GM19240 (cell line): ENCODE measurements around the gene NSL1.

ENCODE experiments used
- DNase-seq: peaks from one replicate; pipeline ENCODE4 v3.0.0; 2011; ENCODE audit warnings: low spot score; ENCODE audit not compliant: insufficient read length

NSL1 gene

GRCh38 chr1:212687811-212688210, 103.8 kb downstream of the NSL1 start:
- DNase-seq: no peak

DNA sequence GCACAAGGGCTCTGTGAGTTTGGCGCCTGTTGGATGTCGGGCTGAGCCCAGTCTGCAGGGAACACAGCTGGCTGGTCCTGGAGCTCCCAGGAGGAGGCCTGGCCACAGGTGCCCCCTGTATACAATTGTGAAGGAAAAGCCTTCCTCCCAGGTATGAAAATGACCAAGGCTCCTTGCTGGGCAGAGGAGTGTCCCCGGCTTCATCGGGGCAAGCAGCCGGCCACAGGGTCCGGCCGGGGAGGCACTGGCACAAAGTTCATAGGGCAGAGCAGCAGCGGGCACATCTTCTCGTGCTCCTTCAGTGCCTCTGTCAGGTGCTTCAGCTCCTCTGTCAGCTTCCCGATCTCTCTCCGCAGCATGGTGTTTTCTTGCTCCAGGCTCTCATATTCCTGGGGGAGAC, 105.0 kb downstream of the NSL1 start:
- no peak for DNase-seq

- no peak for DNase-seq
These were observed 105.5 kb downstream of the NSL1 start for GRCh38 chr1:212686069-212686468.

- no peak for DNase-seq
These were observed 106.1 kb downstream of the NSL1 start for GRCh38 chr1:212685429-212685828.

DNA sequence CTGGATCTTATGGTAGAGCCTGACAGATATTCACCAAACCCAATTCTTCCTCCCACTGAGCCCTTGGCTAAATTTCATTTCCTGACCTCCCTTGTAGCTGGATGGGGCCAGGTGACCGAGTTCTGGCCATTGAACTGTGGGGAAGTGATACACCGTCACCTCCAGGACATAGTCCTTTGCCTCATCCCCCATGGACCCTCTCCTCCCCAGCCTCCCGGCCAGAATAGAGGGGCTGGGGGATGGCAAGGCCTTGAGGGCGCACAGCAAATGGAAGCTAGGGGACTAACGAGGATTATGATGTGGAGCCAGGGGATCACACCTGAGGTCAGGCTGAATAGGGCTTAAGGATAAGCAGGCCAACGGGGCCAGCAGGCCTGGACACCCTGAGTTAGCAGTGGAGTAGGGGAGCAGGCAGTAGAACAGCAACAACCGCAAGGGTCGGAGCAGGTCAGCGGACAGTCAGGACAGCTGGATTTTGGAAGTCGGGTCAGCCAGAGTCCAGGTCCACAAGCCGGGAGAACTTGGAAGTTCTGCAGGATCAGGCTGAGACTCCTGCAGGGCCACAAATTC, 107.0 kb downstream of the NSL1 start:
- no peak for DNase-seq

DNA sequence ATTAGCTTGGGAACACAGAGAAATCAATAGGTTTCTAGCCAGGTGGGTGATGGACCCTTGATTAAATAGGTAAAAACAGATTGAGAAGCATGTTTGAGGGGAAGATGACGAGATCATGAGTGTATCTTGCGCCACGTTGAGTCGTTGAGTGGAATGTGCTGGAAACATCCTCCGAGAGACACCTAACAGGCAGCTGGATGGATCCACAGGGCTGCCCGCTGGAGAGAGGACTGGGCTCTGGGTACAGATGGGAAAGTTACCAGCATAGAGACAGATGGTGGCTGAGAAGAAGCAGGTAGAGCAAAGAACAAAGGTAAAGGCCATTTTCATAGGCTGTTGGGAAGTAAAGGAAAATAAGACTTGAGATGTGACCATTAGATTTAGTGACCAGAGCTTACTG, 107.5 kb downstream of the NSL1 start:
- no peak for DNase-seq

DNA sequence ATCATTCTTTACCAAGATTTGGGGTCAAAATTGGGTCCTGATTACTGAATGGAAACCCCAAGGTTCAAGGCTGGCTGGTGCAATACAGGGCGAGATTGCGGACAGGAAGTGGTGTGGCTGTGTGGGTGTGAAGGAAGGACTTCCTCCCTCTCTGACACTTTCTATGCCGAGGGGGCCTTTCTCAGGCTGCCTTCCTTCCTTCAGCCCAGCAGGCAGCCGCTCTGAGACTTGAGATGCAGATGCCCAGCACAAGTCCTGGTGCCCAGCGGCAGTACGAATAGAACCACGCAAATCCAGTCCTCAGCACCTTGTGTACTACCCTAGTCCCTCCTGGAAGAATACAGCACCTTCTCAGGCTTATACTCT, 108.2 kb downstream of the NSL1 start:
- peak; percentile 85 for DNase-seq

GRCh38 chr1:212680680-212681389, 110.7 kb downstream of the NSL1 start:
- no peak for DNase-seq

GRCh38 chr1:212678456-212679410, 112.8 kb downstream of the NSL1 start:
- DNase-seq: no peak

DNA sequence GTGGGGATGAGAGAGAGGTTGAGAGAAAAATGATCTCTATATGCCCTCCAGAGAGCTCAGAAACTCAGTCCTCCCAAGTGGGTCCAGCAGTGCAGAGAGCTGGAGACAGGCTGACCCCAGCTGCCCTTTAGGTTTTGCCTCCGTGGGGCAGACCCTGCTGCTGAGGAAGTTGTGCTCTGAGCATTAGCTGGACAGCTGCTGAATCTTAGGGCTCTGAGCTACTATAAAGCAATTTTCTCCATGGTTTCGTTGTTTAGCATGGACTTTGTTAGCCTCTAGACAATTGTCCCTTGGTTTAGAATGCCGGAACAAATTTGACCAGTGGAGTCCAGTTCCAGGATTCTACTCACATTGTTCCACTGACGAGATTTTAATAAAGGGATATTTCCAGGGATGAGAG, 114.0 kb downstream of the NSL1 start:
- DNase-seq: no peak

DNA sequence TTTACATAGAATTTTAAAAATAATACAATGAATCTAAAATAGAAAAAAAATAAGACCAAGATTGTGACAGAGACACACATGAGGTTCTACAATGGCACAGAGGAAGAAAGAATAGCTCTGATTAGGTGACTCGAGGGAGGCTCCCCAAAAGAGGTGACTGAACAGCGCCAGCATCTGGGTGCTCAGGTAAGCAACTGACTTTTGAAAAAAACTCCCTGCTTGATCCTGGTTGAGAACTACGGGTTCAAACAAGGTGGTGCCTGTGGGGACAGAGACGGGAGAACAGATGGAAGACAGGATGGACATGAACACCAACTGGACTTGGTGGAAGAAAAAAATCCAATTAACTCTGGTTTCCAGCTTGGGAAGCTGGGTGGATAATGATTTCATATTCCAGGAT, 114.4 kb downstream of the NSL1 start:
- no peak for DNase-seq
